PFSK-1 (cell line): ENCODE results near the gene SYT6.

Experiments
- POLR2AphosphoS5 ChIP-seq: IDR thresholded peaks from 2 replicates; pipeline ENCODE4 v1.6.1; 2012; ENCODE audit warnings: low read depth, mild to moderate bottlenecking, control low read depth, low read length, moderate library complexity
- TAF1 ChIP-seq: IDR thresholded peaks from 2 replicates; pipeline ENCODE4 v1.6.1; 2012; ENCODE audit warnings: low read length, control low read depth, borderline replicate concordance; ENCODE audit not compliant: insufficient read depth
- TF ChIP-seq, protein P1 (sequence below), 2 experiments: IDR thresholded peaks; 2 replicates each; pipeline versions ENCODE4 v1.6.1 to v1.8.0; 2011 to 2012; ENCODE audit warnings: low read depth in 2 of 2, low read length in 2 of 2, control low read depth in 1 of 2, inconsistent platforms in 1 of 2, mild to moderate bottlenecking in 1 of 2, moderate library complexity in 1 of 2; ENCODE audit not compliant: insufficient read depth in 1 of 2

GRCh38 chr1:114048232-114048631, 105.4 kb downstream of the SYT6 start:
- TF ChIP-seq, protein P1, sequence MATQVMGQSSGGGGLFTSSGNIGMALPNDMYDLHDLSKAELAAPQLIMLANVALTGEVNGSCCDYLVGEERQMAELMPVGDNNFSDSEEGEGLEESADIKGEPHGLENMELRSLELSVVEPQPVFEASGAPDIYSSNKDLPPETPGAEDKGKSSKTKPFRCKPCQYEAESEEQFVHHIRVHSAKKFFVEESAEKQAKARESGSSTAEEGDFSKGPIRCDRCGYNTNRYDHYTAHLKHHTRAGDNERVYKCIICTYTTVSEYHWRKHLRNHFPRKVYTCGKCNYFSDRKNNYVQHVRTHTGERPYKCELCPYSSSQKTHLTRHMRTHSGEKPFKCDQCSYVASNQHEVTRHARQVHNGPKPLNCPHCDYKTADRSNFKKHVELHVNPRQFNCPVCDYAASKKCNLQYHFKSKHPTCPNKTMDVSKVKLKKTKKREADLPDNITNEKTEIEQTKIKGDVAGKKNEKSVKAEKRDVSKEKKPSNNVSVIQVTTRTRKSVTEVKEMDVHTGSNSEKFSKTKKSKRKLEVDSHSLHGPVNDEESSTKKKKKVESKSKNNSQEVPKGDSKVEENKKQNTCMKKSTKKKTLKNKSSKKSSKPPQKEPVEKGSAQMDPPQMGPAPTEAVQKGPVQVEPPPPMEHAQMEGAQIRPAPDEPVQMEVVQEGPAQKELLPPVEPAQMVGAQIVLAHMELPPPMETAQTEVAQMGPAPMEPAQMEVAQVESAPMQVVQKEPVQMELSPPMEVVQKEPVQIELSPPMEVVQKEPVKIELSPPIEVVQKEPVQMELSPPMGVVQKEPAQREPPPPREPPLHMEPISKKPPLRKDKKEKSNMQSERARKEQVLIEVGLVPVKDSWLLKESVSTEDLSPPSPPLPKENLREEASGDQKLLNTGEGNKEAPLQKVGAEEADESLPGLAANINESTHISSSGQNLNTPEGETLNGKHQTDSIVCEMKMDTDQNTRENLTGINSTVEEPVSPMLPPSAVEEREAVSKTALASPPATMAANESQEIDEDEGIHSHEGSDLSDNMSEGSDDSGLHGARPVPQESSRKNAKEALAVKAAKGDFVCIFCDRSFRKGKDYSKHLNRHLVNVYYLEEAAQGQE (IDR thresholded peaks at IDR 0.05; ENCODE audit: insufficient read depth in 1 of 2, low read depth in 2 of 2, low read length in 2 of 2) = no peak
- TF ChIP-seq POLR2AphosphoS5 (no peak), TAF1 (no peak)
